Bronchial epithelial cell (primary cell): ENCODE measurements around the gene KCND3. TPM values are rescaled to one million over a fixed set of nuclear protein-coding genes. Genes with fewer than 3 reads are reported as not detected.

Experiments
- DNase-seq: peaks from one replicate; pipeline ENCODE4 v3.0.0-alpha.2; 2010; ENCODE audit warnings: low read depth
- FAIRE-seq: peaks from 2 replicates; lab custom pipeline; 2011; peaks lifted over from hg19 to GRCh38; lab: Jason Lieb, UNC
- H3K27me3 ChIP-seq: 2 replicates; pipeline ENCODE4 v1.5.1; 2011; ENCODE audit warnings: low read length; ENCODE audit not compliant: control insufficient read depth, insufficient read depth
- H3K36me3 ChIP-seq: 2 replicates; pipeline ENCODE4 v1.5.1; 2011; ENCODE audit warnings: low read length; ENCODE audit not compliant: control insufficient read depth, insufficient read depth
- H3K4me3 ChIP-seq: 2 replicates; pipeline ENCODE4 v1.5.1; 2011; ENCODE audit warnings: mild to moderate bottlenecking, low read depth, low read length, control low read depth
- CTCF ChIP-seq: IDR thresholded peaks from 2 replicates; pipeline ENCODE4 v1.5.1; 2011; ENCODE audit warnings: mild to moderate bottlenecking, moderate library complexity, low read length, control low read depth, inconsistent platforms; ENCODE audit not compliant: insufficient read depth, severe bottlenecking
- total RNA-seq: library from RNA; depleted of rRNA; stranded (reverse); fragments of >200 nt; gene quantifications from 2 replicates; pipeline ENCODE4 v1.2.1, GENCODE V29; 2014

The KCND3 gene
- total RNA-seq, 1 donor from 2014 or later = under 0.01 TPM

- H3K36me3 ChIP-seq = no peaks in the 10 kb centered on the region
- TF ChIP-seq CTCF = no peak
- no peak for FAIRE-seq
- H3K4me3 ChIP-seq = no peak overlapping the region
- no peaks in the 10 kb centered on the region for H3K27me3 ChIP-seq
- DNase-seq = no peak
These were observed 64.7 kb downstream of the KCND3 start for GRCh38 chr1:111924786-111925185.

- no peak for TF ChIP-seq CTCF
- no peak for FAIRE-seq
- no peaks in the 10 kb centered on the region for H3K27me3 ChIP-seq
These were observed 65.7 kb downstream of the KCND3 start for GRCh38 chr1:111923766-111924165.

GRCh38 chr1:111921948-111922347 is 67.5 kb downstream of the KCND3 start:
- no peaks in the 10 kb centered on the region for H3K27me3 ChIP-seq
- DNase-seq (no peak), FAIRE-seq (no peak)
- H3K36me3 ChIP-seq = no peaks in the 10 kb centered on the region
- H3K4me3 ChIP-seq = no peak overlapping the region
- TF ChIP-seq CTCF = no peak

More at GRCh38 chr1:111923766-111924165, 65.7 kb downstream of the KCND3 start:
- H3K4me3 ChIP-seq = no peak overlapping the region
- DNase-seq = no peak
- no peaks in the 10 kb centered on the region for H3K36me3 ChIP-seq

GRCh38 chr1:111920221-111921024 is 69.0 kb downstream of the KCND3 start:
- Histone ChIP-seq H3K27me3 (no peaks in the 10 kb centered on the region), H3K4me3 (no peak overlapping the region), H3K36me3 (no peaks in the 10 kb centered on the region)
- FAIRE-seq (no peak), DNase-seq (peak; percentile 92)
- TF ChIP-seq CTCF = no peak

- peaks cover 2% of the 10 kb centered on the region for H3K27me3 ChIP-seq
These were observed 77.5 kb downstream of the KCND3 start for GRCh38 chr1:111911776-111912515.

More at GRCh38 chr1:111911776-111912515, 77.5 kb downstream of the KCND3 start:
- DNase-seq = no peak
- no peak for FAIRE-seq
- Histone ChIP-seq H3K4me3 (no peak overlapping the region), H3K36me3 (no peaks in the 10 kb centered on the region)
- TF ChIP-seq CTCF = no peak
